ENCODE measurements around the gene UNC80.

DNA sequence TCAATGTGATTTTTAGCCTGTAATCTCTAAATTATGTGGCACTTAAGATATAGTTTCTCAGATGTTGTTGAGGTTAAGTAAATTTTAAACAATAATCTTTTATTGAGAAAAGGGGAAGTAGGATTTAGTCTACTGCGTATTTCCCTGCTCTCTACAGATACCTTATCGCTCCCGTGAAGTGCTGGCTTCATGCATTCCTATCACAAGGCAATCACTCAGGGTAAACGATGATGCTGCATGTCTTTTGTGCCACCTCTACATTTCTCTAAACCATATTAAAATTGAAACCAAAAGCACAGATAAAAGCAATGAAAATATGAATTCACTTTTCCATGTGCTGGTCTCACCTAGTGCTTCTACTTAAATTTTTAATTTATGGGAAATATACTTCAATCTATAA, 216.4 kb downstream of the UNC80 start:
- TF ChIP-seq CTCF (optimal IDR thresholded peaks at IDR 0.05 in 1 of 3, IDR thresholded peaks at IDR 0.05 in 1 of 3, conservative IDR thresholded peaks at IDR 0.05 in 1 of 3; ENCODE audit: extremely low read depth in 1 of 3, insufficient read depth in 2 of 3, low read length in 3 of 3) (no peak), EZH2 (IDR thresholded peaks at IDR 0.05; ENCODE audit: low read length) (no peak)

All from keratinocyte (primary cell).